ENCODE data around the gene FILIP1. TPM values are rescaled to one million over a fixed set of nuclear protein-coding genes. Genes with fewer than 3 reads are reported as not detected.

FILIP1 gene
- total and polyA plus RNA-seq, 9 donors: 1.1 to 7.1 (median 2.7) TPM

DNA sequence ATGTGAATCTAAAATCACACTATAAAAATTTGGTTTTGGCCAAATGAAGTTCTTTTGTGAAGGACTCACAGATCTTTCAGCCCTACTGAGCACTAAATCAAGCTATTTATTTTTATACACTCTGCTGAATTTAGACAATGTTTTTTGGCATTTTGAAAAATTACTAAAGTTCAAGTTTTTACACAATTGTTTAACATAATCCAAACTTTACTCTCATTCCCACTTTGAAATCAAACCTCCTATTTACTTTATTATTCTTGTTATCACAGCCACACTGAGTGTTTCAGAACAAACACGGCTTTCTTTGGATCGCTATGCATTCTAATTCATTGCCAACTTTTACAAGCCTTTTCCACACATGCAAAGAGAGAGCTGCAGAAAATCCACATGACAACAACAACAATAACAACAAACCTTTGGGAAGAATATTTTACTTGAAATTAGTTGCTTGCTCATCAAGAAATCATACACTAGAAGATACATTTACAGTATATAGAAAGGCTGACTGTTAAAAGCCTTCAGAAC lies 159.9 kb downstream of the FILIP1 start:
- intact Hi-C loops (cut with DNase I): no loop called here

DNA sequence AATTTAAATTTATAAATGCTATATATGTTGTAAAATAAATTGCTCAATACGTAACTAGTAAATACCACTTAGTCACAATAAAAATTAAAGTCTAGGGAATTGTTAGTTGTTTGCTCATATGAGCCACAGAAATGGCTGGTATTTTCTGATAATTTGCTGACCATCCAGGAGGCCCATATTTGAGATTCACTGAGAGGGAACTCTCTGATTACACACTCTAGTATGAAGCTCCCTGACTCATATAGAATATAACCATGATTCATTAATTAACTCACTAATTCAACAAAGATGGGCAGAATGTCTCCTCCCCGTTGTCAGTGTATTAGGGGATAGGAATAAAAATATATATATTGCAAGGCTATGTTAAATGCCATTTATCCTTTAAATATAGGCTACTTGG lies 162.4 kb downstream of the FILIP1 start:
- DNase-seq: no peak
- H3K36me3 ChIP-seq: no peaks in the 10 kb centered on the region
- H3K9me3 ChIP-seq: no peaks in the 10 kb centered on the region
- no peaks in the 10 kb centered on the region for H3K27me3 ChIP-seq
- H3K4me1 ChIP-seq (ENCODE audit: insufficient read depth): peaks cover 2% of the 10 kb centered on the region
- intact Hi-C loops (cut with DNase I): no loop called here
- WGBS, 3 donors: 93 to 96% (median 95%) methylated on average over 2 of the region's 2 CpGs
- TF ChIP-seq POLR2A (IDR thresholded peaks at IDR 0.05): no peak
- TF ChIP-seq, protein P1, sequence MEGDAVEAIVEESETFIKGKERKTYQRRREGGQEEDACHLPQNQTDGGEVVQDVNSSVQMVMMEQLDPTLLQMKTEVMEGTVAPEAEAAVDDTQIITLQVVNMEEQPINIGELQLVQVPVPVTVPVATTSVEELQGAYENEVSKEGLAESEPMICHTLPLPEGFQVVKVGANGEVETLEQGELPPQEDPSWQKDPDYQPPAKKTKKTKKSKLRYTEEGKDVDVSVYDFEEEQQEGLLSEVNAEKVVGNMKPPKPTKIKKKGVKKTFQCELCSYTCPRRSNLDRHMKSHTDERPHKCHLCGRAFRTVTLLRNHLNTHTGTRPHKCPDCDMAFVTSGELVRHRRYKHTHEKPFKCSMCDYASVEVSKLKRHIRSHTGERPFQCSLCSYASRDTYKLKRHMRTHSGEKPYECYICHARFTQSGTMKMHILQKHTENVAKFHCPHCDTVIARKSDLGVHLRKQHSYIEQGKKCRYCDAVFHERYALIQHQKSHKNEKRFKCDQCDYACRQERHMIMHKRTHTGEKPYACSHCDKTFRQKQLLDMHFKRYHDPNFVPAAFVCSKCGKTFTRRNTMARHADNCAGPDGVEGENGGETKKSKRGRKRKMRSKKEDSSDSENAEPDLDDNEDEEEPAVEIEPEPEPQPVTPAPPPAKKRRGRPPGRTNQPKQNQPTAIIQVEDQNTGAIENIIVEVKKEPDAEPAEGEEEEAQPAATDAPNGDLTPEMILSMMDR (IDR thresholded peaks at IDR 0.05): no peak
- no peak for TF ChIP-seq EP300 (IDR thresholded peaks at IDR 0.05)
- no peak overlapping the region for H3K4me3 ChIP-seq
- no peak overlapping the region for H3K27ac ChIP-seq

More for the DNA sequence above, 159.9 kb downstream of the FILIP1 start:
- Histone ChIP-seq H3K9me3 (no peaks in the 10 kb centered on the region), H3K36me3 (no peaks in the 10 kb centered on the region), H3K4me1 (ENCODE audit: insufficient read depth) (peaks cover 2% of the 10 kb centered on the region), H3K27me3 (no peaks in the 10 kb centered on the region), H3K27ac (no peak overlapping the region), H3K4me3 (no peak overlapping the region)
- WGBS, 3 donors: 18 to 26% (median 20%) methylated on average over 2 of the region's 2 CpGs
- no peak for TF ChIP-seq EP300 (IDR thresholded peaks at IDR 0.05)
- TF ChIP-seq, protein P1 (IDR thresholded peaks at IDR 0.05): no peak
- TF ChIP-seq POLR2A (IDR thresholded peaks at IDR 0.05): no peak
- no peak for DNase-seq

DNA sequence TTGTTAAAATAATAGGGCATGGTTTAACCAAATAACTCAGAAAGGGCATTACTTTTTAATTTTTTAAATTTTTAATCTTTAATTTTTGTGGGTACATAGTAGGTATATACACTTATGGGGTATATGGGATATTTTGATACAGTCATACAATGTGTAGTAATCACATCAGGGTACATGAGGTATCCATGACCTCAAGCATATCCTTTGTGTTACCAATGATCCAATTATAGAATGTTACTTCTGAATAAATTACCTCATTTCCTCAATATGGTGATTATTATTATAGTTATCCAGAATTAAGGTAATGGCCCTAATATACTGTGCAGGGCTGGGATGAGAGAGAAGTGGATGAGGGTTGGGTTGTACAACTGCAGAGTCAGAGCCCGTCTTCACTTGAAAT lies 163.9 kb downstream of the FILIP1 start:
- TF ChIP-seq EP300 (IDR thresholded peaks at IDR 0.05) (no peak), POLR2A (IDR thresholded peaks at IDR 0.05) (no peak)
- TF ChIP-seq, protein P1 (IDR thresholded peaks at IDR 0.05): no peak
- H3K4me1 ChIP-seq (ENCODE audit: insufficient read depth): peaks cover 1% of the 10 kb centered on the region
- no peak for DNase-seq
- WGBS, 3 donors: 95 to 100% (median 100%) methylated on average over 1 of the region's 1 CpG
- H3K27ac ChIP-seq: no peak overlapping the region
- H3K36me3 ChIP-seq: no peaks in the 10 kb centered on the region
- intact Hi-C loops (cut with DNase I): no loop called here
- H3K27me3 ChIP-seq: no peaks in the 10 kb centered on the region
- no peaks in the 10 kb centered on the region for H3K9me3 ChIP-seq
- H3K4me3 ChIP-seq: no peak overlapping the region

DNA sequence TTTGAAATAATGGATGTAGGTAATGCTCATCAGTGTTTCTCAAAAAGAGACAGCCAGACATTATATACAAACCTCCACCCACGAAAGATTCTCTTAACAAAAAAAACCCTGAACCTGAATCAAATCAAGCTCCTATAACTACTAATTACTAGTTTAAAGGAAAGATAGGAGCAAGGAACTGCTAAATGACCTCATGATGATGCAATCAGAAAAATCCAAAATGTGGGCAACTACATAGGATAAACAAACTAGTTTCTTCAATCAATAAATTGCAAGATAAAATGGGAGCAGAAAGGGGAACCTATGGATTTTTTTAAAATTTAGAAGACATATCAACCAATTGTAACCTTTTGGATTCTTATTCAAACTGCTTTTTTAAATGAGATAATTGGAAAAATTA lies 165.8 kb downstream of the FILIP1 start:
- 81 to 91% (median 85%) methylated on average over 1 of the region's 1 CpG for WGBS, 3 donors
- no peaks in the 10 kb centered on the region for H3K4me1 ChIP-seq (ENCODE audit: insufficient read depth)
- TF ChIP-seq, protein P1 (IDR thresholded peaks at IDR 0.05): no peak
- TF ChIP-seq POLR2A (IDR thresholded peaks at IDR 0.05) (no peak), EP300 (IDR thresholded peaks at IDR 0.05) (no peak)
- H3K36me3 ChIP-seq: no peaks in the 10 kb centered on the region
- no peak overlapping the region for H3K4me3 ChIP-seq
- no peak overlapping the region for H3K27ac ChIP-seq
- intact Hi-C loops (cut with DNase I): no loop called here
- DNase-seq: no peak
- H3K27me3 ChIP-seq: no peaks in the 10 kb centered on the region
- H3K9me3 ChIP-seq: no peaks in the 10 kb centered on the region

Data from ovary (tissue), 9 donors.